H1 (cell line): Measurements from ENCODE around the gene GNG4. TPM values are rescaled to one million over a fixed set of nuclear protein-coding genes. Genes with fewer than 3 reads are reported as not detected.

Source experiments
- CREB1 ChIP-seq: IDR thresholded peaks from 2 replicates; pipeline ENCODE4 v1.6.1; 2012; ENCODE audit warnings: inconsistent platforms
- HDAC6 ChIP-seq: IDR thresholded peaks from one replicate; pipeline ENCODE4 v1.7.1; 2012; ENCODE audit warnings: low read depth, mild to moderate bottlenecking, inconsistent platforms, low read length, moderate library complexity
- MAX ChIP-seq: IDR thresholded peaks from 2 replicates; pipeline ENCODE4 v1.6.1; 2012; ENCODE audit warnings: inconsistent platforms
- RAD21 ChIP-seq, 2 experiments: IDR thresholded peaks in 1 of 2; conservative IDR thresholded peaks in 1 of 2; 2 replicates each; pipeline ENCODE4 v1.6.1; 2011; ENCODE audit warnings: low read depth in 2 of 2, low read length in 2 of 2, improper control_type of control experiment in 1 of 2, inconsistent platforms in 1 of 2, mild to moderate bottlenecking in 1 of 2, moderate library complexity in 1 of 2
- polyA plus RNA-seq, 7 experiments: library from polyadenylated mRNA; depleted of rRNA in 3 of 7; stranded (reverse) in 5 of 7; unstranded in 2 of 7; fragments of >200 nt in 5 of 7; fragments of 200-250 nt in 2 of 7; gene quantifications; 1 replicate in 5 of 7; 2 replicates in 1 of 7; 4 replicates in 1 of 7; pipeline versions ENCODE4 v1.2.1 to v1.2.3, GENCODE V29; 2011 to 2013; ENCODE audit warnings: missing spikeins in 2 of 7, mixed read lengths in 2 of 7
- total RNA-seq: library from RNA; stranded (reverse); fragmentation: NEBNext Ultra II Directional; extraction: Animal tissue kit (Norgen Biotek cat#: 25700); gene quantifications from 2 replicates; pipeline ENCODE4 v1.2.1, GENCODE V29; 2021

Gene GNG4
- total and polyA plus RNA-seq, 2 of the 8 experiments (the other 6 are each of a cell fraction or from before 2014, with no cell fraction given): 95.5 to 96.8 TPM

GRCh38 chr1:235549351-235550139, 100.0 kb downstream of the GNG4 start (continued):
- no peak for TF ChIP-seq HDAC6
- no peak for TF ChIP-seq RAD21 (IDR thresholded peaks at IDR 0.05 in 1 of 2, conservative IDR thresholded peaks at IDR 0.05 in 1 of 2; ENCODE audit: low read depth in 2 of 2, low read length in 2 of 2)
- no peak for TF ChIP-seq CREB1
- no peak for TF ChIP-seq MAX
